Pancreas (tissue), 10 donors: ENCODE measurements around the gene ZER1. TPM values are rescaled to one million over a fixed set of nuclear protein-coding genes. Genes with fewer than 3 reads are reported as not detected.

Experiments used
- ATAC-seq, 4 donors: fragments of 200-7000 bp; cut with Tn5 transposase; one replicate each; pipeline versions ENCODE4 v1.8.0 to v1.9.1; 2020; ENCODE audit warnings: mild to moderate bottlenecking in 4 of 4, moderate library complexity in 4 of 4
- DNase-seq, 6 donors: peaks; one replicate each; pipeline ENCODE4 v3.0.0-alpha.2; 2020
- FAIRE-seq: peaks from 2 replicates; lab custom pipeline; 2012; peaks lifted over from hg19 to GRCh38; lab: Jason Lieb, UNC
- H3K27ac ChIP-seq, 4 donors: fragments of 200-600 bp; sonication (generic); 1 replicate in 3 of 4; 2 replicates in 1 of 4; pipeline versions ENCODE4 v1.5.0 to v1.8.0; 2020
- H3K27me3 ChIP-seq, 4 donors: fragments of 200-600 bp; one replicate each; pipeline ENCODE4 v1.8.0; 2021
- H3K36me3 ChIP-seq, 3 donors: fragments of 200-600 bp; sonication (generic) in 1 of 3; one replicate each; pipeline versions ENCODE4 v1.5.0 to v1.8.0; 2020 to 2021
- H3K4me1 ChIP-seq, 3 donors: fragments of 200-600 bp; one replicate each; pipeline ENCODE4 v1.8.0; 2021
- H3K4me3 ChIP-seq, 4 donors: fragments of 200-600 bp; sonication (generic) in 2 of 4; one replicate each; pipeline versions ENCODE4 v1.5.0 to v1.8.0; 2020 to 2021
- H3K9me3 ChIP-seq, 4 donors: fragments of 200-600 bp; one replicate each; pipeline ENCODE4 v1.8.0; 2021
- CTCF ChIP-seq, 4 donors: fragments of 200-600 bp; sonication (generic) in 3 of 4; IDR thresholded peaks; one replicate each; pipeline versions ENCODE4 v1.5.0 to v1.8.0; 2021; ENCODE audit warnings: antibody characterized with exemption in 4 of 4
- WGBS, 2 donors: extraction: QIAGEN DNeasy Blood & Tissue Kit; methylation state at CpG; one replicate each; pipeline ENCODE4 v1.1.7; 2013; 5-methylcytosine and 5-hydroxymethylcytosine counted together
- intact Hi-C, 3 donors: fragments of 100-400 bp; cut with DNase I; formaldehyde crosslinking; loops; one replicate each; pipeline versions ENCODE4 v1.11.1 to v1.14.2; 2022
- polyA plus RNA-seq, 2 donors: library from polyadenylated mRNA; stranded (reverse); fragments of 200-250 nt; gene quantifications; one replicate each; pipeline ENCODE4 v1.2.3, GENCODE V29; 2013
- total RNA-seq, 6 donors: library from RNA; stranded (reverse); fragmentation: NEBNext Ultra II Directional in 4 of 6; extraction: Animal tissue kit (Norgen Biotek cat#: 25700) in 4 of 6; gene quantifications; one replicate each; pipeline versions ENCODE4 v1.2.1 to v1.2.4, GENCODE V29; 2021 to 2023
- donor health status: healthy with polysubstance abuse.
- donor health status: DM: no; HTN: no; CAD: no; lungs with moderate emphysema.
- donor health status: DM: no; HTN: no; CAD: no.
- donor health status: control.
- donor health status: control.
- donor health status: Bipolar disorder and iron deficiency.
- donor health status: DM: yes; HTN: yes; CAD: no.
- donor health status: DM: no; HTN: no; CAD: no.
- donor health status: DM: no; HTN: no; CAD: no.
- donor health status: DM: yes; HTN: yes; CAD: no.

The ZER1 gene
- total and polyA plus RNA-seq, 8 donors, result 15.8 to 23.4 (median 17.9) TPM

GRCh38 chr9:128723866-128724743, 47.6 kb downstream of the ZER1 start, which contains the start of gene ZDHHC12:
Gene ZDHHC12, minus strand, starts transcription at chr9:128724127. Its CDS starts 34 bp downstream, at chr9:128724093.
- Histone ChIP-seq H3K36me3 (no peaks in the 10 kb centered on the region), H3K27ac (peak within 1 kb of the TSS; percentile 43 to 66 (median 55)), H3K9me3 (no peaks in the 10 kb centered on the region), H3K4me1 (no peaks in the 10 kb centered on the region), H3K27me3 (no peaks in the 10 kb centered on the region), H3K4me3 (peak within 1 kb of the TSS; percentile 51 to 77 (median 60))
- WGBS, 2 donors, result 1% methylated on average over 53 to 68 of the region's 68 CpGs
- intact Hi-C loops, result no loop called here
- FAIRE-seq (no peak), ATAC-seq (peak; percentile 95 to 98 (median 96)), DNase-seq (peak; percentile 98 to 100 (median 99))
- TF ChIP-seq CTCF (IDR thresholded peaks at IDR 0.05), result no peak

GRCh38 chr9:128723352-128723865, 48.3 kb downstream of the ZER1 start:
- peak overlapping the region; percentile 51 to 77 (median 60) for H3K4me3 ChIP-seq
- 27 to 32% methylated on average over 7 of the region's 7 CpGs for WGBS, 2 donors
- DNase-seq (peak in 2 of 6 donors; percentile 45 to 52), ATAC-seq (no peak), FAIRE-seq (no peak)
- H3K9me3 ChIP-seq, result no peaks in the 10 kb centered on the region
- no peaks in the 10 kb centered on the region for H3K4me1 ChIP-seq
- no peaks in the 10 kb centered on the region for H3K27me3 ChIP-seq
- intact Hi-C loops, result no loop called here
- H3K36me3 ChIP-seq, result no peaks in the 10 kb centered on the region
- peak overlapping the region; percentile 43 to 66 (median 55) for H3K27ac ChIP-seq
- no peak for TF ChIP-seq CTCF (IDR thresholded peaks at IDR 0.05)

GRCh38 chr9:128722380-128723351, 49.1 kb downstream of the ZER1 start:
- H3K27ac ChIP-seq, result no peak overlapping the region
- ATAC-seq (no peak), FAIRE-seq (no peak), DNase-seq (peak in 1 of 6 donors; percentile 28)
- no peak for TF ChIP-seq CTCF (IDR thresholded peaks at IDR 0.05)
- H3K4me1 ChIP-seq, result no peaks in the 10 kb centered on the region
- H3K36me3 ChIP-seq, result no peaks in the 10 kb centered on the region
- no peaks in the 10 kb centered on the region for H3K27me3 ChIP-seq
- intact Hi-C loops, result no loop called here
- H3K4me3 ChIP-seq, result no peak overlapping the region
- WGBS, 2 donors, result 58 to 60% methylated on average over 9 of the region's 9 CpGs
- no peaks in the 10 kb centered on the region for H3K9me3 ChIP-seq

- no peaks in the 10 kb centered on the region for H3K36me3 ChIP-seq
- FAIRE-seq (no peak), ATAC-seq (no peak), DNase-seq (peak in 1 of 6 donors; percentile 36)
- intact Hi-C loops, result no loop called here
- 90 to 93% methylated on average over 16 to 18 of the region's 18 CpGs for WGBS, 2 donors
- no peak overlapping the region for H3K27ac ChIP-seq
- H3K4me3 ChIP-seq, result no peak overlapping the region
- TF ChIP-seq CTCF (IDR thresholded peaks at IDR 0.05), result no peak
- H3K9me3 ChIP-seq, result no peaks in the 10 kb centered on the region
- no peaks in the 10 kb centered on the region for H3K27me3 ChIP-seq
- no peaks in the 10 kb centered on the region for H3K4me1 ChIP-seq
These were observed 50.2 kb downstream of the ZER1 start for GRCh38 chr9:128721487-128722010.
